ENCODE data around the gene BBX.

BBX gene

DNA sequence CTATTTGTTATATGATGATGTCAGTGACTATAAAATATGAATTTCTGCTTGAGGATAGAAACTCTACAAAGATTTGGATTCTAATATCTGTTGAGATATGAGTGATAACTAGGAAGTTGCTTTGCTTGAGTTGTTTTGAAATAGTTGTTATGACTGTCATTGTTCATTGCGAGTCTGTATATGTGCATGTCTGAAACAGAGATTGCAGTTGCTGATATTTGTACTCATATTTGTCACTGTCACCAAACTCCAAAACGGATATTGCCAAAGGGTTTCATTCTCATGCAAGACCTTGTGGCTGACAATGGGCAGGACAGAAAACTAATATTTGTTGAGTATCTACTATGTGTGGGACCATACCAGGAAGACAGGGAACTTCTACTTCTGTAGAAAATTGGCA lies 327.9 kb downstream of the BBX start:
- no peak for DNase-seq

DNA sequence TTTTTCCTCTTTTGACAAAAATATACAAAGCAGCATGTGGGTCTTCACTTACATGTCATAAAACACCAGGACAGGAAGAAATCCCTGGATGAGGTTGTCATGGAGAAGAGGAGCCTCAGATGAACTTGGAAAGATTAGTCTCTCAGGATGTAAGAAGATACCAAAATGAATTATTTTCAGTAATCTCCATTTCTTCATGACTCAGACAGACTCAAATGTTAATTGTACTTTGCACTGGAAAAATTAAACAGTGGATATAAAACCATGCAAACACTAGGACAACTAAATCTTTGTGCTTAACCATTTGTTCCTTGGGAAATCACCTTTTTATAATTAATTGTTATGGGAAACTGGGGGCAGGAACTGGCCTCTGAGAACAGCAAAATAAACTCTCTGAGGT lies 331.1 kb downstream of the BBX start:
- DNase-seq: no peak

DNA sequence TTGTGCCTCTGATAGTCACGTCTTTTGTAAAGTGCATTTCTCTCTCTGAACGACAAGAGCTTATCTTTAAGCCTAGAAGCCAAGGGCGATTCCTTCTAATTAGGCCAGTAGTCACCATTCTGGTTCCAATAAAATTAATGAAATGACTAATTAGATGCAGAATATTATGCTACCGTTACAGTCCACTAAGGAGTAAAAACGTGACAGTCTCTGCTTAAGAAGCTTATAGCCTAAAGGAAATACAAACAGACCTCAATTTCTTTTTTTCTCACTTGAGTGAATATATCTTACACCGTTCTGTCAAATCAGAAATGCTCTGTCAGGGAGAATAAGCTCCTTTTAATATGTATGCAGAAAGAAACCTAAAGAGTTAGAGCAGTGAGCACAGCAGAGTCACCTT lies 332.0 kb downstream of the BBX start:
- DNase-seq: no peak

DNA sequence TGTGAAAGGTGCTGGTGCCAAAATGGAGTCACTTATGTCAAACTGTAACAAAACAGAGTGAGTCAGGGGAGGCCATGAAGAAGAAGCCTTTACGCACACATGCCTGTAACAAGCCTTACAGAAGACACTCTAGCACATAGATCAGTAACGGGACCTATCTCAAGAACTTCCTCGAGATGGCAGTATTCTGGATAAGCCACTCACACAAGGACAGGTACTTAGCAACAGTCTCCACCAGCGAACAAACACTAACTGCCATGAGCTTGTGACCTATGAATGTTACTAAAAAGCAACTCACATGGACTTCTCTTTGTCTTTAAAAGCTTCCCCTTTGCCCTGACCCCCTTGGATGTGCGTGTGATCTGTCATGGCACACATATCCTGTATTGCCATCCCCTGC lies 332.9 kb downstream of the BBX start:
- DNase-seq: no peak

DNA sequence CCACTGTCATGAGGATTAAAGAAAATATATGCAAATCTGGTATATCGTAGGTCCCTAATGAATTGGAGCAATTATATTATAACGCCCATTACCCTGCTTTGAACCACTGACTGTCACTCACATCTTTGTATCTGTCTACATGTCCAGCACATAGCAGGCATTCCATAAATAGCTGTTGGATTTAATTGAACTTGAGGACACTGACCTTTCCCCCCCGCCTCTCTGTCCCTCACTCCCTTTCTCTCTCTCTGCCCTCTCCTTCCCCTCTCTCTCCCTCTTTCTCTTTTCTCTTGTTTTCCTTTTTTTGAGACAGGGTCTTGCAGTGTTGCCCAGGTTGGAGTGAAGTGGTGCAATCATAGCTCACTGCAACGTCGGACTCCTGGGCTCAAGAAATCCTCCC lies 335.1 kb downstream of the BBX start:
- no peak for DNase-seq

DNA sequence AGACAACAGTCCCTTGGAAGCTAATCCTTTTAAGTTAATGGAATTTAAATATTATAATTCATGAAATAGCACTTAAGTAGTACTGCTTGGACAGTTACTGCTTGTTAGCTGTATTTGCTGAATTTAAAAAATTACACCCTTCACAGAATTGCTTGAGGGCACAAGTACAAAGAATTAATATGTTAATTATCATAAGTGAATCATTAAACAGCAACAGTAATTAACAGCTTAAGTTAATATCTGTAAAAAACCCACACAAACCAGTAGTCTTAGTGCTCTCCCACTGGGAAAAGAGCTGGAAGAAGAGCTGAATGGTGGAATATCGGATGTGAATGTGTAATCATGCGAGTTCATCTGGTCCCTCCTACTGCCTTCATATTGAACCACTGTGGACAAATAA lies 336.1 kb downstream of the BBX start:
- DNase-seq: no peak

All from NCI-H1694 (cell line).